Stimulated activated naive CD4-positive, alpha-beta T cell (primary cell): Measurements from ENCODE around the gene GUCY2D.

Experiments
- DNase-seq, 6 experiments: peaks; one replicate each; lab custom pipeline; 2025; lab: John Stamatoyannopoulos, UW

GUCY2D gene

DNA sequence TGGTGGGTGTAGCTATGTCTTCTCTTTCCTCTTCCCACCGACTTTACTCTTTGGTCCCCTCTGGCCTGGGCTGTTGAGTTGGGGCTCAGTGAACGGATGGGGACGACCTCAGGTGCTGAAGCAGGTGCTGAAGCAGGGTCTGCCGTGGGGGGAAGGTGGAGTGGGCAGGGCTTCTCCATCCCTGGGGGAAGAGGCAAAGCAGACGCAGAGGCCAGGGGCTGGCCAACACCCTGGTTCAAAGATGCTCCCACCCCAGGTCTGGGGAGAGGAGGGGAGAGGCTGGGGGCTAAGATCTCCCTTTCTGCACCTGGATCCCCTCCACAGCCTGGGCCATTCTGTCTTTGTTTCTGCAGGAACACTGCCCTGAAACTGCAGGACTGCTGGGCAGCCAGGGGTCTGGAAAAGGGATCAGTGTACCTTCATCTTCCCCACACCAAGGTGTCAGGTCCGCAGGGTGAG, 62.2 kb downstream of the GUCY2D start:
- DNase-seq: no peak

DNA sequence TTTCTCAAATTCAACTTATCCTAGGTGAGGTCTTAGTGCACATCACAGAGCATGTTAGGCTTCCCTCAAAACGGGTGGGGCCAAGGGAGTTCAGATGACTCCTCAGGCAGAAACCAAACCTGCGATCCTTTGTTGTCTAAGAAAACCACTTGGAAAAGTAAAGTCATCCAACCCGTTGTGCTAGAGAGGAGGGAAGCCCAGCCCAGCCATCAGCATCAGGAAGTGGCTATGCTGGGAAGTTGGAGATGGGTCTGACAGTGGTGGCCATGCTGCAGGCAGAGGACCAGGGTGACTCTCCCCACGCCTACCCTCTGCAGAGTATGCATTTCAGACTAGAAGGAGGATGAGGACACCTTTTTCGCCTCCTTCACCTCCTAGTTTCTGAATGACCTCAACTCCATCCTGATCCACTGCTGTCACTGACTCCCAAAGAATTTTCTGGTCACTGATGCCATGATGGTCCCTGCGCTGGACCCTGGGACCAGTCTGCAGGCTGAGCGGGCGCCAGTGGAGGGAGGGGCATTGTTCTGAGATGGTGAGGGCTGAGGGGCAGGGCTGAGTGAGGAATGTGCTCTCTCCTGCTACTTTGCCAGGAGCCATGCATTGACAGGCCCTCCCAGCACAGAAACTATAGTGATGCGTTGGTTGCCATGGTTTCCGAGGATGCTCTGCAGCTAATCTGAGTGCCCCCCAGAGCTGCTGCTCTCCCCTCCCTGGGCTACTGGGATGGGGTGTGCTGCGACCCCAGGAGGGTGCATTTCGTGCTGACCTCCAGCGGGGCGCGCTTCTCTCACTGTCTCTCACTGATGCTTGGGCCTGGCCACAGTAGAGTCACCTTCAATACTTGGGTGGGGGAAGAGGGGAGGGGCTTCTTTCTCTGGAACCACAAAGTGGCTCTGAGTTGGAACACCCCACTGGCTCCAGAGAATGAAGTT, 64.7 kb downstream of the GUCY2D start:
- no peak for DNase-seq

DNA sequence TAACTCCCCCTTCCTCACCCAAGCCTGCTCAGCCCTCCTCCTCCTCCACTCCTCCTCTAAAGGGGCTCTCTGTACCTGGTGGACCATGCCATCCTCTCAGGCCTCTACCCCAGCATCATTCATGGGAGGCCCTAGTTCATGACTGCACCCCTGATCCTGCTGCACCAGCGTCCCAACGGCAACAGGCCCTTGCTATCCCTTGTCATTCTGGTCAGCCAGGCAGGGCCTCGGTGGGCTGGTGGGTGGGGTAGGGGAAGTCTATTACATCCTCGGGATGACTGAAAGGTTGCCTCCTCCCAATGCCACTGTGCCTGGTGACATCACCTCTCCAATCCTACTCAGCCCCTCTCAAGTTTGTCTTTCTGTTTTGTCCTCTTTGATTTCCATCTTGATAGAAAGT, 65.4 kb downstream of the GUCY2D start:
- DNase-seq: no peak

DNA sequence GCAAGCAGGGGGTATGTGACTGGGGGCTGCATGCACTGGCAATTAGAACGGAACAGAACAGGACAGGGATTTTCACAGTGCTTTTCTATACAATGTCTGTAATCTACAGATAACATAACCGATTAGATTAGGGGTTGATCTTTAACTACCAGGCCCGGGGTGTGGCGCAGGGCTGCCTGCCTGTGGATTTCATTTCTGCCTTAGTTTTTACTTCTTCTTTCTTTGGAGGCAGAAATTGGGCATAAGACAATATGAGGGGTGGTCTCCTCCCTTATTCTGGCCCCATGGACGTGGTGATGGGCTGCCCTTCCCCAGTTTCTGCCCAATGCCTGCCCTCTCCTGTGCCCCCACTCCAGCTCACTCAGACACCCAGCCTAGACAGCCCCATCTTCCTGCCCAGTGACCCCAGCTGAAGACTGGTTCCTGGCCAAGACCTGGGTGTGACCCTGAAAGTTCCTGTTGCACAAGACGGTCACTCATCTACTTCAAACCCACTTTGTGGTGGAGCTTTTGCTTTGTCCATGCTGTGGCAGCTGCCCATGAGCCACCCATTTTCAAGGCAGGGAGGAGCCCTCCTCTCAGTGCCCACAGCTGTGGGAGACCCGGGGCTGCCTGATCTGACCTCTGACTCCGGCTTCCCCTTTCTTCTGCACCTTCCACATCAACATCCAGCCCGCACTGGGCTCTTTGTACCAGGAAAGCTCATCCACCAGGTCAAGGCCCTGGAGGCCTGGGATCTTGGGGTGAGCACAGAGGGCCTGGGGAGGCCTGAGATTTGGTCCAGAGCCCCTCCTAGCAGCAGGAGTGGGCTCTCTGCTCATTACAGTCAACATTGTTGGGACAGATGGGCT, 66.5 kb downstream of the GUCY2D start:
- DNase-seq: no peak

DNA sequence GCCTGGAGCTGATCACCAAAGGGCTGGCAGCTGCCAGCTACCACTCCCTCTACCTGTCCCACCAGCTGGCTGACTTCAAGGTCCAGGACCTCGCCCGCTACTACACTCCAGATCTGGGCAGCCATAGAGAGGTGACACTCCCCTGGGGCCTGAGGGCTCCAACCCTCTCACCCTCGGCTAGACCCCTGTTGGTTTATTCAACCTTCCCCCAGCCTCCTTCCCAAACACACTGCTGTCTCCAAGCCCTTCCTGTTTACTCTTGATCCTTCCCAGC, 67.1 kb downstream of the GUCY2D start:
- no peak for DNase-seq
